A549 (cell line): Measurements from ENCODE around the gene UBE2L5. TPM values are rescaled to one million over a fixed set of nuclear protein-coding genes. Genes with fewer than 3 reads are reported as not detected.

ENCODE experiments used
- BCL3 ChIP-seq: fragments of >200 bp; sonication (Bioruptor Twin); formaldehyde crosslinking; IDR thresholded peaks from 3 replicates; pipeline ENCODE4 v1.6.1; 2016
- CBX8 ChIP-seq: fragments of 200-600 bp; sonication (generic); IDR thresholded peaks from 2 replicates; pipeline ENCODE4 v1.6.1; 2016
- CTCF ChIP-seq: fragments of >200 bp; sonication (Bioruptor Twin); formaldehyde crosslinking; IDR thresholded peaks from 3 replicates; pipeline ENCODE4 v1.5.1; 2016
- EHF ChIP-seq: fragments of 250-450 bp; sonication (Bioruptor Pico); IDR thresholded peaks from 2 replicates; pipeline ENCODE4 v1.5.0; 2020; ENCODE audit warnings: mild to moderate bottlenecking
- EHMT2 ChIP-seq: fragments of 200-600 bp; sonication (generic); IDR thresholded peaks from 2 replicates; pipeline ENCODE4 v1.6.1; 2016; ENCODE audit warnings: antibody characterized with exemption, low read depth, mild to moderate bottlenecking, moderate library complexity
- ELK1 ChIP-seq: fragments of 150-350 bp; IDR thresholded peaks from 2 replicates; pipeline ENCODE4 v1.6.1; 2014; ENCODE audit warnings: low read depth, mild to moderate bottlenecking, low read length
- FOSB ChIP-seq: fragments of 250-450 bp; sonication (Bioruptor Pico); IDR thresholded peaks from 2 replicates; pipeline ENCODE4 v1.5.0; 2020; ENCODE audit warnings: mild to moderate bottlenecking, moderate library complexity
- FOXS1 ChIP-seq: fragments of 250-450 bp; sonication (Bioruptor Pico); IDR thresholded peaks from 2 replicates; pipeline ENCODE4 v1.5.0; 2020; ENCODE audit warnings: mild to moderate bottlenecking, moderate library complexity
- GATA3 ChIP-seq: IDR thresholded peaks from 2 replicates; pipeline ENCODE4 v1.6.1; 2012; ENCODE audit warnings: borderline replicate concordance
- HDAC2 ChIP-seq: fragments of 200-600 bp; sonication (generic); IDR thresholded peaks from 2 replicates; pipeline ENCODE4 v1.6.1; 2016
- HES2 ChIP-seq: fragments of >200 bp; sonication (Bioruptor Twin); formaldehyde crosslinking; IDR thresholded peaks from 2 replicates; pipeline ENCODE4 v1.6.1; 2016
- JUN ChIP-seq, 2 experiments: fragments of >200 bp; sonication (Bioruptor Twin); formaldehyde crosslinking; IDR thresholded peaks; 2 replicates in 1 of 2; 3 replicates in 1 of 2; pipeline ENCODE4 v1.6.1; 2016 to 2017
- JUNB ChIP-seq: fragments of >200 bp; sonication (Bioruptor Twin); formaldehyde crosslinking; IDR thresholded peaks from 2 replicates; pipeline ENCODE4 v1.6.1; 2016
- KDM1A ChIP-seq: fragments of 200-600 bp; sonication (generic); IDR thresholded peaks from 2 replicates; pipeline ENCODE4 v1.6.1; 2016; ENCODE audit warnings: low read depth, mild to moderate bottlenecking
- KDM5A ChIP-seq: fragments of 200-600 bp; sonication (generic); IDR thresholded peaks from 2 replicates; pipeline ENCODE4 v1.6.1; 2016; ENCODE audit warnings: antibody characterized with exemption, mild to moderate bottlenecking
- MAX ChIP-seq: IDR thresholded peaks from 2 replicates; pipeline ENCODE4 v1.6.1; 2012
- MAZ ChIP-seq: fragments of 150-350 bp; IDR thresholded peaks from 2 replicates; pipeline ENCODE4 v1.6.1; 2014; ENCODE audit warnings: antibody characterized with exemption, low read depth, low read length, borderline replicate concordance
- NFE2L2 ChIP-seq: fragments of 150-350 bp; conservative IDR thresholded peaks from 2 replicates; pipeline ENCODE4 v1.6.1; 2014; ENCODE audit warnings: low read length
- NPAS2 ChIP-seq: fragments of 250-450 bp; sonication (Bioruptor Pico); IDR thresholded peaks from 2 replicates; pipeline ENCODE4 v1.8.0; 2022; ENCODE audit warnings: mild to moderate bottlenecking, moderate library complexity, borderline replicate concordance
- NR3C1 ChIP-seq: fragments of >200 bp; sonication (Bioruptor Twin); formaldehyde crosslinking; IDR thresholded peaks from 3 replicates; pipeline ENCODE4 v1.6.1; 2017
- PBX3 ChIP-seq: IDR thresholded peaks from 2 replicates; pipeline ENCODE4 v1.6.1; 2012
- POLR2AphosphoS2 ChIP-seq: conservative IDR thresholded peaks from 2 replicates; pipeline ENCODE4 v1.6.1; 2012; ENCODE audit warnings: low read length, improper control_type of control experiment, inconsistent platforms
- RAD21 ChIP-seq, 2 experiments: fragments of >200 bp in 1 of 2; sonication (Bioruptor Twin) in 1 of 2; formaldehyde crosslinking in 1 of 2; IDR thresholded peaks in 1 of 2; conservative IDR thresholded peaks in 1 of 2; 2 replicates in 1 of 2; 3 replicates in 1 of 2; pipeline ENCODE4 v1.6.1; 2012 to 2018; ENCODE audit warnings: inconsistent platforms in 1 of 2
- RARB ChIP-seq: fragments of 250-450 bp; sonication (Bioruptor Pico); IDR thresholded peaks from 2 replicates; pipeline ENCODE4 v1.8.0; 2021; ENCODE audit warnings: mild to moderate bottlenecking, moderate library complexity
- RCOR1 ChIP-seq: fragments of 150-350 bp; IDR thresholded peaks from 2 replicates; pipeline ENCODE4 v1.6.1; 2014; ENCODE audit warnings: antibody characterized with exemption, low read length, low read depth
- SMC3 ChIP-seq: fragments of >200 bp; sonication (Bioruptor Twin); formaldehyde crosslinking; IDR thresholded peaks from 3 replicates; pipeline ENCODE4 v1.6.1; 2018; ENCODE audit warnings: inconsistent platforms
- TFCP2L1 ChIP-seq: fragments of 250-450 bp; sonication (Bioruptor Pico); IDR thresholded peaks from 2 replicates; pipeline ENCODE4 v1.5.0; 2021; ENCODE audit warnings: mild to moderate bottlenecking
- TP53 ChIP-seq: fragments of 250-450 bp; sonication (Bioruptor Pico); IDR thresholded peaks from 2 replicates; pipeline ENCODE4 v1.5.0; 2021; ENCODE audit warnings: mild to moderate bottlenecking, moderate library complexity
- USF2 ChIP-seq: fragments of 450-650 bp; IDR thresholded peaks from 2 replicates; pipeline ENCODE4 v1.6.1; 2014; ENCODE audit warnings: antibody characterized with exemption
- ZSCAN20 ChIP-seq: fragments of 250-450 bp; sonication (Bioruptor Pico); IDR thresholded peaks from 2 replicates; pipeline ENCODE4 v1.8.0; 2022; ENCODE audit warnings: mild to moderate bottlenecking, moderate library complexity
- polyA plus RNA-seq, 4 experiments: library from polyadenylated mRNA; depleted of rRNA in 3 of 4; stranded (reverse); fragments of >200 nt; fragmentation: RNase III in 1 of 4; extraction: RNeasy Plus Mini Kit Qiagen cat#74134 plus additional on column Dnase treatment in 1 of 4; gene quantifications; 2 replicates in 3 of 4; 3 replicates in 1 of 4; pipeline ENCODE4 v1.2.3, GENCODE V29; 2011 to 2017

Gene UBE2L5
- polyA plus RNA-seq, 2 of the 4 experiments (the other 2 are of a cell fraction): 0.31 TPM; not detected in 1

- TF ChIP-seq CTCF (no peak), RAD21 (conservative IDR thresholded peaks at IDR 0.05 in 1 of 2, IDR thresholded peaks at IDR 0.05 in 1 of 2) (no peak), MAZ (no peak), HES2 (no peak), RARB (CRISPR knock-in tag) (no peak), ELK1 (no peak), NR3C1 (no peak), USF2 (no peak), NFE2L2 (no peak), PBX3 (no peak), MAX (peak; percentile 49), POLR2AphosphoS2 (no peak), RCOR1 (no peak), KDM1A (no peak), TFCP2L1 (CRISPR knock-in tag) (no peak), TP53 (0 out of 2 replicates have a peak, but pooled peaks have one; percentile 33), CBX8 (no peak), JUNB (no peak), ZSCAN20 (CRISPR knock-in tag) (no peak), SMC3 (peak; percentile 16; the same call in 1 of the 3 replicates), EHMT2 (no peak), NPAS2 (CRISPR knock-in tag) (no peak), KDM5A (no peak), HDAC2 (no peak), EHF (CRISPR knock-in tag) (no peak), GATA3 (no peak), FOXS1 (CRISPR knock-in tag) (no peak), JUN (IDR thresholded peaks at IDR 0.05) (peak; percentile 75 to 81; a peak in 4 of 5 replicates), BCL3 (0 out of 3 replicates have a peak, but pooled peaks have one; percentile 34), FOSB (no peak)
These were observed 42.4 kb downstream of the UBE2L5 start (continued) for GRCh38 chr13:30464496-30465342.
